Endothelial cell of umbilical vein (primary cell): ENCODE results near the gene NR2C1. TPM values are rescaled to one million over a fixed set of nuclear protein-coding genes. Genes with fewer than 3 reads are reported as not detected.

Experiments
- BruUV-seq: library from RNA; stranded (reverse); fragments of 400-500 nt; replicated peaks from 2 replicates; lab custom pipeline; 2021; lab: Mats Ljungman, UMichigan
- CTCF ChIA-PET: fragments of 300-600, 350-600 bp; sonication (Branson Sonifier 250); formaldehyde crosslinking; loops from one replicate; lab custom pipeline; 2021; ENCODE audit warnings: antibody characterized with exemption, inconsistent platforms; lab: Charles Lee
- POLR2A ChIA-PET: fragments of 300-600, 350-600 bp; sonication (Branson Sonifier 250); formaldehyde crosslinking; loops from one replicate; lab custom pipeline; 2021; ENCODE audit warnings: antibody characterized with exemption, inconsistent platforms; lab: Charles Lee
- DNase-seq: peaks from one replicate; pipeline ENCODE4 v3.0.0-alpha.2; 2011; ENCODE audit warnings: low read depth, low spot score
- FAIRE-seq: peaks from 2 replicates; lab custom pipeline; 2011; peaks lifted over from hg19 to GRCh38; lab: Jason Lieb, UNC
- H2AFZ ChIP-seq: 2 replicates; pipeline ENCODE4 v1.6.0; 2012; ENCODE audit warnings: low read depth, low read length, control low read depth, inconsistent platforms
- H3K27ac ChIP-seq: 2 replicates; pipeline ENCODE4 v1.5.1; 2011; ENCODE audit warnings: low read depth, mild to moderate bottlenecking, control low read depth, low read length, moderate library complexity; ENCODE audit not compliant: insufficient read depth
- H3K27me3 ChIP-seq, 2 experiments: 2 replicates each; pipeline versions ENCODE4 v1.6.0 to v1.6.1; 2011; ENCODE audit warnings: low read length in 2 of 2, mixed read lengths in 1 of 2; ENCODE audit not compliant: control insufficient read depth in 2 of 2, insufficient read depth in 2 of 2
- H3K36me3 ChIP-seq, 2 experiments: 2 replicates in 1 of 2; 3 replicates in 1 of 2; pipeline ENCODE4 v1.5.1; 2011; ENCODE audit warnings: low read length in 2 of 2, mild to moderate bottlenecking in 1 of 2, moderate library complexity in 1 of 2; ENCODE audit not compliant: control insufficient read depth in 2 of 2, insufficient read depth in 2 of 2; ENCODE audit errors: extremely low read depth in 1 of 2
- H3K4me1 ChIP-seq: 3 replicates; pipeline ENCODE4 v1.5.1; 2011; ENCODE audit warnings: mild to moderate bottlenecking, low read length; ENCODE audit not compliant: control insufficient read depth, insufficient read depth; ENCODE audit errors: extremely low read depth
- H3K4me2 ChIP-seq: 2 replicates; pipeline ENCODE4 v1.6.1; 2011; ENCODE audit warnings: low read length, control low read depth, mixed read lengths; ENCODE audit not compliant: insufficient read depth
- H3K4me3 ChIP-seq, 3 experiments: fragments of 200-600 bp in 1 of 3; sonication (generic), shearing (Covaris generic) in 1 of 3; replicated peaks in 1 of 3; 2 replicates each; pipeline ENCODE4 v1.5.1; 2011 to 2016; ENCODE audit warnings: control low read depth in 3 of 3, low read length in 3 of 3, mild to moderate bottlenecking in 2 of 3, inconsistent platforms in 1 of 3, low read depth in 1 of 3, moderate library complexity in 1 of 3; ENCODE audit not compliant: insufficient read depth in 1 of 3
- H3K79me2 ChIP-seq: 2 replicates; pipeline ENCODE4 v1.6.0; 2012; ENCODE audit warnings: low read length, inconsistent platforms; ENCODE audit not compliant: control insufficient read depth, insufficient read depth
- H3K9ac ChIP-seq: replicated peaks from 2 replicates; pipeline ENCODE3; 2011; ENCODE audit warnings: low read length, control low read depth; ENCODE audit not compliant: insufficient read depth; ENCODE audit errors: extremely low read depth
- H3K9me1 ChIP-seq: replicated peaks from 3 replicates; pipeline ENCODE4 v1.6.0; 2011; ENCODE audit warnings: mild to moderate bottlenecking, low read length; ENCODE audit not compliant: control insufficient read depth, insufficient read depth; ENCODE audit errors: extremely low read depth
- H3K9me3 ChIP-seq: replicated peaks from 2 replicates; pipeline ENCODE4 v1.5.1; 2012; ENCODE audit warnings: low read length, inconsistent platforms; ENCODE audit not compliant: control insufficient read depth, insufficient read depth
- H4K20me1 ChIP-seq: replicated peaks from 2 replicates; pipeline ENCODE3; 2011; ENCODE audit warnings: mild to moderate bottlenecking, low read length; ENCODE audit not compliant: control insufficient read depth, insufficient read depth; ENCODE audit errors: extremely low read depth
- EZH2 ChIP-seq: IDR thresholded peaks from 2 replicates; pipeline ENCODE4 v1.6.1; 2012; ENCODE audit warnings: borderline replicate concordance, low read depth, mild to moderate bottlenecking, moderate library complexity, low read length, inconsistent platforms; ENCODE audit not compliant: severe bottlenecking
- FOS ChIP-seq: IDR thresholded peaks from 2 replicates; pipeline ENCODE4 v1.6.1; 2011; ENCODE audit warnings: mild to moderate bottlenecking, low read length, moderate library complexity, borderline replicate concordance; ENCODE audit not compliant: insufficient read depth
- GATA2 ChIP-seq: IDR thresholded peaks from 2 replicates; pipeline ENCODE4 v1.7.0; 2011; ENCODE audit warnings: low read depth, mild to moderate bottlenecking, moderate library complexity, mixed read lengths, low read length; ENCODE audit not compliant: insufficient read length, insufficient read depth
- JUN ChIP-seq: IDR thresholded peaks from 2 replicates; pipeline ENCODE4 v1.6.1; 2011; ENCODE audit warnings: borderline replicate concordance, low read depth; ENCODE audit not compliant: insufficient read length, insufficient read depth
- MAX ChIP-seq: IDR thresholded peaks from 2 replicates; pipeline ENCODE4 v1.6.1; 2011; ENCODE audit not compliant: insufficient read depth, insufficient read length
- MYC ChIP-seq: IDR thresholded peaks from one replicate; pipeline ENCODE4 v1.6.1; 2011; ENCODE audit warnings: mild to moderate bottlenecking, low read depth, low read length
- POLR2A ChIP-seq: IDR thresholded peaks from 2 replicates; pipeline ENCODE4 v1.6.1; 2012; ENCODE audit warnings: low read depth, mild to moderate bottlenecking, control low read depth, low read length
- POLR2AphosphoS5 ChIP-seq: IDR thresholded peaks from 2 replicates; pipeline ENCODE4 v1.6.1; 2012; ENCODE audit warnings: low read depth, mild to moderate bottlenecking, control low read depth, low read length, moderate library complexity; ENCODE audit not compliant: insufficient read depth
- dilution Hi-C: fragments of 300-500 bp; cut with MboI; formaldehyde crosslinking; loops from one replicate; pipeline ENCODE4 v1.15.0; 2019; ENCODE audit warnings: low sequenced_read_pairs; ENCODE audit not compliant: extremely low pct_ligation_motif_present
- intact Hi-C: fragments of 100-400 bp; cut with micrococcal nuclease; formaldehyde crosslinking; loops from one replicate; pipeline ENCODE4 v1.10.0; 2022
- polyA plus RNA-seq, 4 experiments: library from polyadenylated mRNA; depleted of rRNA in 3 of 4; stranded (reverse) in 3 of 4; unstranded in 1 of 4; fragments of >200 nt; gene quantifications; 2 replicates each; pipeline versions ENCODE4 v1.2.1 to v1.2.3, GENCODE V29; 2011 to 2012; ENCODE audit warnings: missing spikeins in 1 of 4
- total RNA-seq: library from RNA; stranded (reverse); gene quantifications from 2 replicates; pipeline ENCODE4 v1.2.3, GENCODE V29; 2021
- TF ChIP-seq, protein P1 (sequence below), 2 donors: IDR thresholded peaks; 1 replicate in 1 of 2; 2 replicates in 1 of 2; pipeline ENCODE4 v1.5.1; 2011; ENCODE audit warnings: low read length in 2 of 2, mild to moderate bottlenecking in 2 of 2, moderate library complexity in 2 of 2, control low read depth in 1 of 2, inconsistent platforms in 1 of 2, low read depth in 1 of 2; ENCODE audit not compliant: insufficient read depth in 1 of 2; ENCODE audit errors: extremely low read depth in 1 of 2

NR2C1 gene
- total and polyA plus RNA-seq, 2 donors (not counting 3 experiments of a cell fraction or from before 2014, with no cell fraction given) = 21.0 to 37.7 TPM

DNA sequence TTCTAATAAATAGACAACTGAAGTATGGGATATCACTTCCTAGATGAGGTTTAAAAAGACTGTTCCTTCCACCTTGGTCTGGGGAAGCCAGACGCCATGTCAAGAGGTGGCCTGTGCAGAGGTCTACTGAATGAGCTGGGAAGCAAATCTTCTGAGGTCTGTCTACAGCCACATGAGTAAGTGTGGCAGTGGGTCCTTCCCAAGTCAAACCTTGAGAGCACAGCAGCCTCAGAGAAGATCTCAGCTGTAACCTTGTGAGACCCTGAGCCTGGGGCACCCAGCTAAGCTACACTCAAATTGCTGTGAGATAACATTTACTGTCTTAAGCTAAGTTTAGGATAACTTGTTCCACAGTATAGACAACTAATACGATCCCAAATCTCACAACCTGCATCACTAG, 90.1 kb downstream of the NR2C1 start:
- TF ChIP-seq JUN = no peak
- TF ChIP-seq POLR2AphosphoS5 = no peak
- no peak for TF ChIP-seq EZH2
- no peak for TF ChIP-seq POLR2A
- no peak for TF ChIP-seq GATA2
- TF ChIP-seq, protein P1, sequence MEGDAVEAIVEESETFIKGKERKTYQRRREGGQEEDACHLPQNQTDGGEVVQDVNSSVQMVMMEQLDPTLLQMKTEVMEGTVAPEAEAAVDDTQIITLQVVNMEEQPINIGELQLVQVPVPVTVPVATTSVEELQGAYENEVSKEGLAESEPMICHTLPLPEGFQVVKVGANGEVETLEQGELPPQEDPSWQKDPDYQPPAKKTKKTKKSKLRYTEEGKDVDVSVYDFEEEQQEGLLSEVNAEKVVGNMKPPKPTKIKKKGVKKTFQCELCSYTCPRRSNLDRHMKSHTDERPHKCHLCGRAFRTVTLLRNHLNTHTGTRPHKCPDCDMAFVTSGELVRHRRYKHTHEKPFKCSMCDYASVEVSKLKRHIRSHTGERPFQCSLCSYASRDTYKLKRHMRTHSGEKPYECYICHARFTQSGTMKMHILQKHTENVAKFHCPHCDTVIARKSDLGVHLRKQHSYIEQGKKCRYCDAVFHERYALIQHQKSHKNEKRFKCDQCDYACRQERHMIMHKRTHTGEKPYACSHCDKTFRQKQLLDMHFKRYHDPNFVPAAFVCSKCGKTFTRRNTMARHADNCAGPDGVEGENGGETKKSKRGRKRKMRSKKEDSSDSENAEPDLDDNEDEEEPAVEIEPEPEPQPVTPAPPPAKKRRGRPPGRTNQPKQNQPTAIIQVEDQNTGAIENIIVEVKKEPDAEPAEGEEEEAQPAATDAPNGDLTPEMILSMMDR (IDR thresholded peaks at IDR 0.05; ENCODE audit: extremely low read depth in 1 of 2, insufficient read depth in 1 of 2, low read depth in 1 of 2, low read length in 2 of 2) = no peak
- TF ChIP-seq MYC = no peak
- no peak for TF ChIP-seq MAX
- no peak for TF ChIP-seq FOS
- dilution Hi-C loops (no loop called here), intact Hi-C loops (loop anchor here (5.0 kb wide), 1 partner anchor 341 kb away; no protein-coding TSS in a partner anchor)
- H3K9me3 ChIP-seq = no peaks in the 10 kb centered on the region
- no peak overlapping the region for H3K4me2 ChIP-seq
- H3K27me3 ChIP-seq = no peaks in the 10 kb centered on the region
- H4K20me1 ChIP-seq = no peaks in the 10 kb centered on the region
- POLR2A ChIA-PET = no interaction called here
- CTCF ChIA-PET = interaction anchor here (1.2 kb wide), 1 partner anchor 220 kb away, joined by 3 read pairs; no protein-coding TSS in a partner anchor
- H3K9ac ChIP-seq = no peak overlapping the region
- no TSS peak for BruUV-seq
- H3K4me3 ChIP-seq = no peak overlapping the region
- FAIRE-seq (no peak), DNase-seq (no peak)
- peaks cover 0 to 5% of the 10 kb centered on the region in 2 experiments for H3K36me3 ChIP-seq
- H3K9me1 ChIP-seq = no peaks in the 10 kb centered on the region
- H3K27ac ChIP-seq = no peak overlapping the region
- H2AFZ ChIP-seq = no peak overlapping the region
- no peaks in the 10 kb centered on the region for H3K4me1 ChIP-seq
- no peaks in the 10 kb centered on the region for H3K79me2 ChIP-seq
